GM19035 (cell line): ENCODE results near the gene CGA.

Source experiments
- ATAC-seq: cut with Tn5 transposase; IDR thresholded peaks from one replicate; pipeline ENCODE4 v1.9.1; 2021; ENCODE audit not compliant: unreplicated experiment

Gene CGA

DNA sequence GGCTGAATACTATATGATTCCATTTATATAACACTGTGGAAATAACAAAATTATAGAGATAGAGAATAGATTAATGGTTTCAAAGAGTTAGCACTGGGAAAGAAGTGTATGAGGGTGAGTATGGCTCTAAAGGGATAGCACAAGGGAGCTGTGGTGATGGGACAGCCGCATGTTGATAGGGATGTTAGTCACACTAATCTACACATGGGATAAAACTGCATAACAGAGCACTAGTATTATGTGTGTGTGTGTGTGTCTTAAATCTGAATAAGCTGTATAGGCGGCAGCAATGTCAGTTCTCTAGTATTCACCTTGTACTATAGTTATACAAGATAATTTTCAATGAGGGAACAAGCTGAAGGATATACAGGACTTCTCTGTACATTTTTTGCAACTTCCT lies 5.8 kb downstream of the CGA start:
- no peak for ATAC-seq

DNA sequence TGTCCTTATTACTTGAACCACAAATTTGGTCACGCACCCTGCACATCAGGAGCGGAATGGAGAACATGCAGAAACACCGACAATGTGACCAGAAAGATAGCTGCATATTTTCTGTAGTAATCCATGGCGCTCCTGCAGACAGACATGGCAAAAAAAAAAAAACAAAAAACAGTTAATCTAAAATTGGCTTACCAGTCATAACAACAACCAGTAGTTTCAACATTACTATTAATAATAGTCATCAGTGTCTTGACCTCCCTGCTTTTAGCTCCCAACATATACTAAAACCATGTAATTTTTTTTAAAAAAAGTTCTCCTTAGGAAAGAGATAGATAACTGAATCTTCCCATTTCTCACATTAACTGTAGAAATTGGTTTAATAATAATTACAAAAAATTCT lies 6.8 kb downstream of the CGA start:
- ATAC-seq, result no peak

DNA sequence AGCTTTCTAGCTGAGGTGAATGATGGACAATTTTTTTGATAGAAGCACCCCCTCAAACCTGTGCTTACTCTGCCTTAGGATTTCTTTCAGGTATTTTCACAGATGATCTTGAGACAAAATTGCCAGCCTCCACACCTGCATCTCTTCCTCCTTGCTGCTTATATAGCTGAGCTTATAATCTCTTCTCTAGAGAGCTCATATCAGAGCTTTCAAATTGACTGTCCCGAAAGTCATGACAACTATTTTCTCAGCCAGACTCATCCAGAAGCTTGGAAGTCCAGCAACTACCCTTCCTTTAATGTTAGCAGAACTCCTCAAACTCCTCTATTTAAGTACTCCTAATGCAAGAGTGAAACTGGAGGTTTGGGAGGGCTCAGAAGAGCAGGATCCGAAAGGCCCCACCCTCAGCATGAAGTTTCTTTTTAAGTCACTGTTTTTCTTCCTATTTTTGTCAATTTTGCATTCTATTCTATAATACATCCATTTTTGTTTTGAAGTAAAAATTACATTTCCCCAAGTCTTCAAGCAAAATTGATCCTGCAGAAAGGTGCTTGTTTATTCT lies 12.7 kb downstream of the CGA start:
- peak; percentile 61 for ATAC-seq

DNA sequence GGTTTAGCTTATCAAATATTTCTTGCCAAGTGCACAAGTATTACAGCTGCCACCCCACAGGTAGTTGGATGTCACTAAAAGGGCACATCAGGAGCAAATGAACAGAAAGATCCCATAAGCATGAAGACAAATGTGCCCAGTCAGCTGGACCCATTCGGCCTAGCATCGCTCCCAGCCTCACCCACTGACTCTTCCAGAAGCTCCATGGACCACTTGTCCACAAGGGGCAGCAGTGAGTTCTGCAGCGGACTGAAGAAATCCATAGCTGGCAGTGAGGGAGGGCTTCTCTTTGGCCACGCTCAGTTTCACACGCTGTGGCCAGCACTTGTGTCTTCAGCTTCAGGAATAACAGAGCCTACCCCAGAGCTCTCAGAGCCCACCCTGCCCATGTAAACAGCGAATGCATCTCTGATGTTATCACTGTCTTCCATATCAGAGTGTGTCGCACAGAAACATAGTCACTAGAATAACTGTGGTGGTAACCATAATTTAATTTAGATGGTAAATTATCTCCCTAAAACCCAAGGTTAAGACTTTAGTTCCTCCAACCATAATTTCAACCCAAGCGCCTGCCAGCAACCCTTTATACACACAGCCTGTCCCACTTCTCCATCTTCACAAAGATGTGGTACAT lies 15.8 kb downstream of the CGA start:
- no peak for ATAC-seq

DNA sequence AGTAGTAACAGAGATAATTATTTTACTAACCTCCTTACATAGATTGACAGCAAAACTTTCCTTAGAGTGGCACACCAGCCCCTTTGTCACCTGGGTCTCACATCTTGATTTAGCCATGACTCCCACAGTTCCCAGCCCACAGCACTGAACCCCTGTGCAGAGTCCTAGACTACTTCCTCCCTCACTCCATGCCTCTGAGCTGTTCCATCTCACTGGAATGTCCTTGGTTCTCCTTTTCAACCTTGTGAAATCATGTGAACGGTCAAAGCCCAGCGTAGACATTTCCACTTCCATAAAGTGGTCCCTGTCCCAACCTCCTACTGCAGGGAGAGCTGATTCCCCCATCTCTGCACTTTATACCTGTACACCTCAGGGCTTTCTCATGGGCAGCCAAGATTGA lies 19.7 kb downstream of the CGA start:
- ATAC-seq, result no peak

DNA sequence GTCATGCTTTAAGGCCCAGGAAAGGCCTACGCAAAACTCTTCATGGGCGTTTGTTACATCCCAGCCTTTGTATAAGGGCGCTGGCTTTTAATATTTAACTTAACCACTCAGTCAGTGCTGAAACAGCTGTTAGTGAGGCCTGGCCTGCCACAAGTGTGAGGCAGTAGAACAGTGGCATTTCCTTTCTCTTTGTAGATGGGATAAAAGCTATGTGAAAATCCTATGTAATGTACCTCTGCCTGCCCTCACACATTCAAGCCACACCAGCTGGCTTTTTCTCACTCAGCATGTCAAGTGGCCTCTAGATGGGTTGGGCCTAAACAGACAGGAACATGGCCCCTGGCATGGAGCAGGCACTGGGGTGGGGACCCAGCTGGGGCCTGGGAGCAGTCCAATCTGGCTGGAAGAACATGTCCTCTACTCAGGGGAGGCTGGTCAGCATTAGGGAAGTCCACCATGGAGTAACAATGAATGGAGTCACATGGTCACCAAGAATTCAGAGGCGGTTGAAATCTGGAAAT lies 20.7 kb downstream of the CGA start:
- ATAC-seq, result no peak

DNA sequence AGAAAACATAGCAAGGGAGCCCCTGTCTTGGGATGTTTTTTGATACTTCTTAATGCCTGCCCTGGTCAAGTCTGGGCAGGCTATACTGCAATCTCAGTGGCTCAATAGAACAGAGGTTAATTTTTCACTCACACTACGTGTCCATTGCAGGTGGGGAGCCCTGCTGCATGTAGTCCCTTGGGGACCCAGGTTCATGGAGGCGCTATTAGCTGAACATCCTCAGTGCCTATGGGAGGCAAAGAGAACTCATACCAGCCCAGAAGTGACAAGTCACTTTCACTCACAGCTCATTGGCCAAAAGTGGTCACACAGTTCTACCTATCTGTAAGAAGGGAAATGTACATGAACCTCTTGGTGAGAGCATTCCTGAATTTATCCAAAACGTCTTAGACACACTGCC lies 23.2 kb downstream of the CGA start:
- peak; percentile 52 for ATAC-seq

DNA sequence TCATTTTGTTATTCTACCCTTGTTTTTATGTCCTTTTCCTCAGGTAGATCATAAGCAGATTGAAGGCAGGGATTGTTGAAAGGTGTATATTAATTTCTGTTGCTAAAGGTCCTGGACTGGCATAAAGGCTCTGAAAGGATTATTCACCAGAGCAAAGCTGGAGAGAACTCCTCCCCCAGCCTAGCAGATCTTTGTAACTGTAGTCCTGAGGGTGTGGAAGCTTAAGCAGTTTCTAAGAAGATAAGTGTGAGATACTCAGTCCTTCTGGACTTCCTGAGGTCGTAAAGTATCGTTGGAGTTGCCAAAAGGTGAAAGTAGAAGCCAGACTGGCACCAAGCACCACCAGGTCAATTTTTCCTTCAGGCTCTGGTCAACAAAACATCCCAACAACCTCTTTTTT lies 24.2 kb downstream of the CGA start:
- no peak for ATAC-seq

DNA sequence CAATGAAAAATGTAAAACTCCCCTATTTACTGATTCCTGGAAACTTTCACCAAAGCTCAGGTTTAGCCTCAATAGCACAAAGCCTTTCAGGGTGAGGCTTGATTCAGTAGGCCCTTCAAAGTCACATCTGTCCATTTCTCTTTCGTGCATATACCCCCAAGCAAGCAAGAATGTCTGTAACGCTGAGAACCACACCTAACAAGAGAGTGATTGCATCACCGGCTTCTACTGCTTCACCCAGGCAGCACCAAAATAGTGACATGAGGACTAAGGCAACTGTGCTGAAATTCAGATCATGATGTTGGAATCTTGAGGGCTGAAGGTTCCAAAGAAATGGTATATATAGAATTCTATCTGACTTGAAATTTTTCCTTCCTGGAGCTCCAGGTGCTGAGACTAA lies 26.1 kb downstream of the CGA start:
- ATAC-seq, result no peak

DNA sequence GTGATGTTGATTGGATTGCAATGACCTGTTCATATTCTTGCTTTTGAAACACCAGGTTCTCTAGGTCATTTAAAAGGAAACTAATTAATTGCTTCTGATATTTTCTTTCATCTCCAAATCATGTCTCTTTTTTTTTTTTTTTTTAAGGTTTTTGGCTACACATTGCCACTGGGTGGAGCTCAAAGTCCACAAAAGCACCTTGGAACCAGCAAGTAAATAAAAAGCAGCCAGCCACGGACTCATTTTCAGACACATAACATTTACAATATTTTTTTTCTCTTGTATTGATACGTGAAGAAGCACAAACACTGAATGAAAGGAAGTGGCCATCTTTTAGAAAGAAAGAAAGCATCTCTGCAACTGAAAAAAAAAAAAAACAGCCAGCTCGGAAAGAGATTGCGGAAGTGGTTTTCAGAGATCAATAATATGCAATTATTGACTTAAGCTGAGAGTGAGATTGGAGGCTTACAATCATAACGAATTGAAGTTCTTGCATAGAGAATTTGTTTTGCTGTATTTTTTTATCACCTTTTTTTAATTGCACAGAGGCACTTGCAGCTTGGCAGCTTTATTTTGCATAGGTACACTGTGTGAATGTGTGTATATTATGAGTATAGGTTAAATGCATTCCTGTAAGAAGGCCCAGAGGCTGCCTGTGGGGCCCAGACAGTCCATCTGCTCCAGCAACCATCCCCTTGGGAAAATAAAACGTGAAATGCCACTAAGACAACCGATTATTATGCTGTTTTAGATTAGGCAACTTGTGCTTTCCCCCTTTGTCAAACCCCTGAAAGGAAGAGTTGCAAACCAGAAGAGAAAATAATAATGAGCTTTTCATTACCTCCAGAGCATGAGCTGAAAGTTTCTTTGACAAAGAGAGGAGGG lies 28.2 kb downstream of the CGA start:
- peak; percentile 60 for ATAC-seq

DNA sequence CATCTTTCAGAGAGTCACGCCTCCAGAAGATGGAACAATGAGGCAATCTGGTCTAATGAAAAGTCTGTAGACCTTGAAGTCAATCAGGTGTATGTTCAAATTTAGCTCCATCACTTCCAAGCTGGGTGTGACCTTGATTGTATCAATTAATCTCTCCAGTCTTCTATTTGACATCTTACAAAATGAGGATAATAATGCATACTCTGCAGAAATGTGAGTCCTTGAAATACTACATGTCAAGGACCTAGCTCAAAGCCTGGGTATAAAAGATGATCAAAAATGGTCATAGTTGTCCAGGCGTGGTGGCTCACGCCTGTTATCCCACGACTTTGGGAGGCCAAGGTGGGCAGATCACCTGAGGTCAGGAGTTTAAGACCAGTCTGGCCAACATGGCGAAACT lies 29.8 kb downstream of the CGA start:
- no peak for ATAC-seq

DNA sequence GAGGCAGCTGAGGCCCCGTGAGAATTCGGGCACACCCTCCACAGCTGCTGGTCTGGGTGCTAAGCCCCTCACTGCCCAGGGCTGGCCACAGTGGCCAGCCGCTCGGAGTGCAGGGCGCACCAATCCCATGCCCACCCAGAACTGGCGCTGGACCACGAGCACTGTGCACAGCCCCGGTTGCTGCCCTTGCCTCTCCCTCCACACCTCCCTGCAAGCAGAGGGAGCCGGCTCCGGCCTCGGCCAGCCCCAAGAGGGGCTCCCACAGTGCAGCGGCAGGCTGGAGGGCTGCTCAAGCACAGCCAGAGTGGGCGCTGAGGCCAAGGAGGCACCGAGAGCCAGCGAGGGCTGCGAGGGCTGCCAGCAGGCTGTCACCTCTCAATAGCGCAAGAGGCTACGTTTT lies 35.0 kb downstream of the CGA start:
- ATAC-seq, result no peak

DNA sequence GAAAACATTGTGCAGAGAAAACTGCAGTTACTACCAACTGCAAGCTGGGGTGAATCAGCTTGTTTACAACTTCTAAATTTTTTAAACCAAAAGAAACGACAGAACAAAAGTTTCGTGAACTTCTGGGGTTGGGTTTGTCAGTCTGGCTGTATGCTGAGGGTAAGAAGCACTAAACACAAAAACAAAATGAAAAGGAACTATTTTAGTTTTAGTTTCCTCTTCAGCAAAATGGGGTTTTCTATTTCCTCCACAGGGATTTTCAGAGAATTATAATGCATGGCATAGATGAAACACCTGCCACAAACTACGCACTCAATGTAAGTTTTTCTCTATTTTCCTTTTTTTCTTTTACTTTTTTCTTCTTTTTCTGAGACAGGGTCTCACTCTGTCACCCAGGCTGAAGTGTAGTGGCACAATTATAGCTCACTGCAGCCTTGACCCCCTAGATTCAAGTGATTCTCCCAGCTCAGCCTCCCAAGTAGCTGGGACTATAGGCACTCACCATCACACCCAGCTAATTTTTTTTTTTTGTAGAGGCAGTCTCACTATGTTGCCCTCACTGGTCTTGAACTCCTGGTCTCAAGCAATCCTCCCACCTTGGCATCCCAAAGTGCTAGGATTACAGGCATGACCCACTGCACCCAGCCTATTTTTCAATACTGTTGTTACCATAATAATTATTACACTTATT lies 40.6 kb downstream of the CGA start:
- ATAC-seq, result no peak

DNA sequence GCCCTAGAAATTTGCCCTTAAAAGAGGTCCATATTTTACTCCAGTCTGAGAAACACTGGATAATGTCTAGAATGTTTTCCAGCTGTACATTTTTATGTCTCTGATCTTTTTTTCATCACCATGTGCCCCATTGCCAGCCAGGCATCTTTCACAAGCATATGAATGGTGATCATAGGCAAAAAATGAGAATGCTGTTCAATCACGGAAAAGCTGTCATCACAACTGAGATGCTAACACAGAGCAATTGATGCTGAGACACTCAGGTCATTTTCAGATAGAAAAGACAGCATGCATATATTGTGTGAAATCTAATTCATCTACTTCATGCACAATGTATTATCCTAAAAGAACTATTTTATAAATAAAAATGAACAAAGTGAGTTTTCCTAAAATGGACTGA lies 41.6 kb downstream of the CGA start:
- no peak for ATAC-seq

DNA sequence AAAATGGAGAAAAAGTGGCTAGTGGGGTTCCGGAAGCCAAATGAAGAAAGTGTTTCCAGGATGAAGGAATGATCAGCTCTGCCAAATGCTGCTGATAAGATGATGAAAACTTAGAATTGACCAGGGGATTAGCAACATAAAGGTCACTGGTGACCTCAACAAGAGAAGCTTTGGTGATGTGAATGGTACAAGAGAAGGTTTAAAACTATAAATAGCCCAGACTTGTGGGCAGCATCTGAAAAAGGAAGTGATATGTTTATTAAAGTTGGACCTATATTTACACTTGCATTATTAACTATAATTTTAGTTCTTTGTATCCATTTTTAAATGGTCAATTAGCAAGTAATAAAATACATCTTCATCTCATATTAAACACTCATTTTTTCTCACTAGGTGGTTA lies 45.1 kb downstream of the CGA start:
- no peak for ATAC-seq

DNA sequence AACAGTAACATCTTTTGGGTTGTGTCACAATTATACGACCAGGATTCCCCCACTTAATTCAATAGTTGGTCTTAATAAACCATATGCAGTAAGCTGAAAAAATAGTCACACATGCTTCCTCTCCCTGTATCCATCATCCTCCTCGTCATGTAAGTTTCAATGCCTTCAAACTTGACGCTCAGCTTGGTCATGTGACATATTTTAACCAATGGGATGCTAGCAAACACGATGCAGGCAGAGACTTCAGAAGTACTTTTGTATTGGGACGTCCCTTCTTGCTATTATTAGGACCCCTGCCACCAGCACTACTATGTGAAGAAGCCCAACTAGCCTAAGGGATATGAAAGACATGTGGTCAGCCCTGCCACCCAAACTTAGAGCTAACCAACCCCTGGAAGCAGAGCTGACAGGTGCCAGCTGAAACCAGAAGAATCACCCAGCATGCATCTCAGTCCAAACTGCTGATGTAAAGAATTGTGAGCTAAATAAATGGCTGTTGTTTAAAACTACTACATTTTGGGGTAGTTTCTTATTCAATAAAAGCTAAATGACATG lies 49.3 kb downstream of the CGA start:
- ATAC-seq, result no peak

DNA sequence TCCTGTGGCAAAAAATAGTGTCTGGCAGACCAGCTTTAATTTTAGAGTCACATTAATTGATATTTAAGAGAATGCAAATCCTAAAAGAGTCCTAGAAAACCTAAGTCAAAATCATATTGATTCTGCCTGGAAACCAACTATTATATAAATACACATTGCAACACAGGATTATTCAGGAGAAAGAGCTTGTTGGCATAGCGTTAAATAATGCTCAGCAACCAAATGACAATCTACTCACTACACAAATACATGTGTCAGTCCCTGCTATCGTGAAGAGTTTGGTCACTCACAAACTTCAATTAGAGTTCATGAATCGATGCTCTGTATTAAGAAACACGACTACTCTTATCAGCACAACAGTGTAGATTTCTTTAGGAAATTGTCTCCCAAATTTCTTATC lies 54.2 kb downstream of the CGA start:
- no peak for ATAC-seq
